Heart left ventricle (tissue), 16 donors: ENCODE data around the gene MRPL4. TPM values are rescaled to one million over a fixed set of nuclear protein-coding genes. Genes with fewer than 3 reads are reported as not detected.
A peak's percentile ranks its signal among the peaks of the same experiment; 100 is the strongest.

Experiments
- ATAC-seq, 4 donors: fragments of 200-7000 bp; cut with Tn5 transposase; one replicate each; pipeline ENCODE4 v1.9.1; 2020 to 2022; ENCODE audit warnings: moderate library complexity in 4 of 4, mild to moderate bottlenecking in 3 of 4, moderate number of reproducible peaks in 1 of 4
- DNase-seq, 5 donors: peaks; one replicate each; pipeline ENCODE4 v3.0.0-alpha.2; 2020
- H3K27ac ChIP-seq, 12 donors: fragments of 200-600 bp; sonication (generic) in 4 of 12; one replicate each; pipeline versions ENCODE4 v1.5.0 to v1.8.0; 2016 to 2022; ENCODE audit warnings: mild to moderate bottlenecking in 2 of 12
- H3K27me3 ChIP-seq, 9 donors: fragments of 200-600 bp; sonication (generic) in 2 of 9; one replicate each; pipeline versions ENCODE4 v1.5.1 to v1.8.0; 2016 to 2022; ENCODE audit warnings: mild to moderate bottlenecking in 3 of 9
- H3K36me3 ChIP-seq, 9 donors: fragments of 200-600 bp; sonication (generic) in 2 of 9; one replicate each; pipeline versions ENCODE4 v1.5.0 to v1.8.0; 2018 to 2022; ENCODE audit warnings: mild to moderate bottlenecking in 2 of 9
- H3K4me1 ChIP-seq, 12 donors: fragments of 200-600 bp; sonication (generic) in 4 of 12; one replicate each; pipeline versions ENCODE4 v1.5.0 to v1.8.0; 2016 to 2022; ENCODE audit warnings: mild to moderate bottlenecking in 3 of 12
- H3K4me3 ChIP-seq, 12 donors: fragments of 200-600 bp; sonication (generic) in 4 of 12; one replicate each; pipeline versions ENCODE4 v1.5.0 to v1.8.0; 2017 to 2022; ENCODE audit warnings: mild to moderate bottlenecking in 9 of 12, moderate library complexity in 4 of 12
- H3K9me3 ChIP-seq, 12 donors: fragments of 200-600 bp; sonication (generic) in 4 of 12; one replicate each; pipeline versions ENCODE4 v1.5.0 to v1.8.0; 2016 to 2022; ENCODE audit warnings: mild to moderate bottlenecking in 1 of 12
- POLR2A ChIP-seq, 2 donors: fragments of 450-650 bp; IDR thresholded peaks; one replicate each; pipeline ENCODE4 v1.6.1; 2017; ENCODE audit warnings: antibody characterized with exemption in 2 of 2, mild to moderate bottlenecking in 2 of 2, moderate library complexity in 2 of 2
- WGBS, 4 donors: extraction: QIAGEN DNeasy Blood & Tissue Kit in 2 of 4; methylation state at CpG; one replicate each; pipeline versions ENCODE4 v1.1.5 to v1.1.7; 2013 to 2018; 5-methylcytosine and 5-hydroxymethylcytosine counted together
- intact Hi-C, 10 donors: fragments of 100-400 bp; cut with DNase I; formaldehyde crosslinking; loops; one replicate each; pipeline versions ENCODE4 v1.11.1 to v1.14.2; 2022
- long read RNA-seq, 3 donors: library from polyadenylated mRNA; unstranded; transcript quantifications; one replicate each; pipeline ENCODE4 v2.0.0, GENCODE V29; 2020 to 2021
- polyA plus RNA-seq, 2 donors: library from polyadenylated mRNA; stranded (reverse); fragments of 200-250 nt; gene quantifications; one replicate each; pipeline ENCODE4 v1.2.3, GENCODE V29; 2013
- total RNA-seq, 9 donors: library from RNA; depleted of rRNA in 2 of 9; stranded (reverse); fragments of >200 nt in 2 of 9; fragmentation: NEBNext Ultra II Directional in 3 of 9; extraction: Animal tissue kit (Norgen Biotek cat#: 25700) in 3 of 9; gene quantifications; one replicate each; pipeline versions ENCODE4 v1.1.0 to v1.2.4, GENCODE V29; 2016 to 2023
- TF ChIP-seq, protein P1 (sequence below), 12 donors: fragments of 200-600 bp; sonication (generic) in 4 of 12; IDR thresholded peaks; one replicate each; pipeline versions ENCODE4 v1.5.0 to v1.8.0; 2018 to 2022; ENCODE audit warnings: antibody characterized with exemption in 12 of 12, mild to moderate bottlenecking in 5 of 12
- donor health status: ischemic (EF 13 %, LVEDD 7.1; RV severe dilation, severe dysfunction).
- donor health status: healthy with polysubstance abuse.
- donor health status: DM: no; HTN: yes; CAD: no.
- donor health status: DM: no; HTN: no; CAD: no.
- donor health status: ischemic (EF 25% LVEDD 6.9; RV normal size, moderate dysfunction).
- donor health status: ischemic (EF 25% LVEDD 5.7; RV mildly dilated, moderate dysfunction).
- donor health status: healthy.
- donor health status: DM: yes; HTN: yes; CAD: no.
- donor health status: ischemic (EF 35%, LVEDD 5.7; RV mildly dilated, moderate dysfunction).
- donor health status: nonischemic (EF 11% LVEDD 7.7; RV severe dilation, severe dysfunction).
- donor health status: DM: yes; HTN: yes; CAD: no.
- donor health status: PGD.
- donor health status: ischemic (EF 29% LVEDD 5.4; RV normal size, mild dysfunction).
- donor health status: nonischemic (EF 23%, LVEDD 6.1; RV moderate dilation, normal function).

MRPL4 gene
- 100 to 1,000 TPM in 2 of 9 donors, 10 to 100 TPM in 7; 53.7 to 110 (median 68.2) TPM for total RNA-seq
- polyA plus RNA-seq: 100 to 1,000 TPM in 1 of 2 donors, 10 to 100 TPM in 1; 37.7 to 123 TPM
- long read RNA-seq, donor 1, transcript MRPL4-201 (9 exons, 1,455 nt): major isoform, 38 of 65 reads
- long read RNA-seq, donor 1, transcript MRPL4-207 (8 exons, 1,423 nt): minor isoform, 14 of 65 reads
- long read RNA-seq, donor 1, partial matches to known transcripts: 7 of 65 reads
- long read RNA-seq, donor 1, other reads (novel, unspliced or antisense): 6 of 65 reads
- long read RNA-seq, donor 2, transcript MRPL4-201 (9 exons, 1,455 nt): major isoform, 91 of 136 reads
- long read RNA-seq, donor 2, transcript MRPL4-207 (8 exons, 1,423 nt): minor isoform, 22 of 136 reads
- long read RNA-seq, donor 2, partial matches to known transcripts: 16 of 136 reads
- long read RNA-seq, donor 2, other reads (novel, unspliced or antisense): 6 of 136 reads
- long read RNA-seq, donor 3, transcript MRPL4-207 (8 exons, 1,423 nt): minor isoform, 7 of 57 reads
- long read RNA-seq, donor 3, transcript MRPL4-201 (9 exons, 1,455 nt): major isoform, 33 of 57 reads
- long read RNA-seq, donor 3, partial matches to known transcripts: 6 of 57 reads
- long read RNA-seq, donor 3, other reads (novel, unspliced or antisense): 11 of 57 reads

- Histone ChIP-seq H3K36me3 (peaks cover 0 to 38% (median 36%) of the 10 kb centered on the region in 9 donors), H3K9me3 (no peaks in the 10 kb centered on the region), H3K27ac (peak within 1 kb of the TSS; percentile 2 to 93 (median 84)), H3K4me1 (peaks cover 0 to 22% (median 8%) of the 10 kb centered on the region in 12 donors), H3K27me3 (no peaks in the 10 kb centered on the region), H3K4me3 (peak within 1 kb of the TSS; percentile 60 to 99 (median 84))
- ATAC-seq (peak; percentile 95 to 96 (median 96)), DNase-seq (peak; percentile 94 to 98 (median 98))
- 0 to 3% (median 1%) methylated on average over 13 to 77 of the region's 77 CpGs for WGBS, 4 donors
- intact Hi-C loops: loop anchor here (1.0 to 10.0 kb wide), 10 partner anchors 23 to 321 kb away; partner anchors contain the start of genes DNMT1 (in 4 of the 10), EIF3G (in 2 of the 10), P2RY11 (in 2 of the 10) and PPAN (in 2 of the 10)
- peak in 1 of 2 donors; percentile 77 for TF ChIP-seq POLR2A (IDR thresholded peaks at IDR 0.05)
- TF ChIP-seq, protein P1, sequence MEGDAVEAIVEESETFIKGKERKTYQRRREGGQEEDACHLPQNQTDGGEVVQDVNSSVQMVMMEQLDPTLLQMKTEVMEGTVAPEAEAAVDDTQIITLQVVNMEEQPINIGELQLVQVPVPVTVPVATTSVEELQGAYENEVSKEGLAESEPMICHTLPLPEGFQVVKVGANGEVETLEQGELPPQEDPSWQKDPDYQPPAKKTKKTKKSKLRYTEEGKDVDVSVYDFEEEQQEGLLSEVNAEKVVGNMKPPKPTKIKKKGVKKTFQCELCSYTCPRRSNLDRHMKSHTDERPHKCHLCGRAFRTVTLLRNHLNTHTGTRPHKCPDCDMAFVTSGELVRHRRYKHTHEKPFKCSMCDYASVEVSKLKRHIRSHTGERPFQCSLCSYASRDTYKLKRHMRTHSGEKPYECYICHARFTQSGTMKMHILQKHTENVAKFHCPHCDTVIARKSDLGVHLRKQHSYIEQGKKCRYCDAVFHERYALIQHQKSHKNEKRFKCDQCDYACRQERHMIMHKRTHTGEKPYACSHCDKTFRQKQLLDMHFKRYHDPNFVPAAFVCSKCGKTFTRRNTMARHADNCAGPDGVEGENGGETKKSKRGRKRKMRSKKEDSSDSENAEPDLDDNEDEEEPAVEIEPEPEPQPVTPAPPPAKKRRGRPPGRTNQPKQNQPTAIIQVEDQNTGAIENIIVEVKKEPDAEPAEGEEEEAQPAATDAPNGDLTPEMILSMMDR (IDR thresholded peaks at IDR 0.05): no peak
Measured at GRCh38 chr19:10251792-10252694, at the start of gene MRPL4. TSS of gene MRPL4 (plus strand) at chr19:10252214. CDS start at chr19:10252254, 40 bp downstream.

GRCh38 chr19:10203686-10204085 is 48.3 kb upstream of the MRPL4 start:
- DNase-seq (no peak), ATAC-seq (no peak)
- no peaks in the 10 kb centered on the region for H3K27me3 ChIP-seq
- intact Hi-C loops: no loop called here
- no peak overlapping the region for H3K27ac ChIP-seq
- H3K4me3 ChIP-seq: no peak overlapping the region
- no peaks in the 10 kb centered on the region for H3K36me3 ChIP-seq
- peaks cover 0 to 4% (median 0%) of the 10 kb centered on the region in 12 donors for H3K9me3 ChIP-seq
- 93 to 97% (median 95%) methylated on average over 3 of the region's 3 CpGs for WGBS, 4 donors
- TF ChIP-seq, protein P1 (IDR thresholded peaks at IDR 0.05): no peak
- no peak for TF ChIP-seq POLR2A (IDR thresholded peaks at IDR 0.05)
- peaks cover 0 to 11% (median 0%) of the 10 kb centered on the region in 12 donors for H3K4me1 ChIP-seq

GRCh38 chr19:10205636-10206035 is 46.4 kb upstream of the MRPL4 start:
- Histone ChIP-seq H3K27me3 (no peaks in the 10 kb centered on the region), H3K36me3 (no peaks in the 10 kb centered on the region), H3K4me3 (no peak overlapping the region), H3K4me1 (peaks cover 0 to 18% (median 0%) of the 10 kb centered on the region in 12 donors), H3K27ac (no peak overlapping the region), H3K9me3 (peaks cover 0 to 4% (median 0%) of the 10 kb centered on the region in 12 donors)
- ATAC-seq (no peak), DNase-seq (no peak)
- 94 to 97% (median 96%) methylated on average over 4 of the region's 4 CpGs for WGBS, 4 donors
- intact Hi-C loops: no loop called here
- TF ChIP-seq POLR2A (IDR thresholded peaks at IDR 0.05): no peak
- TF ChIP-seq, protein P1 (IDR thresholded peaks at IDR 0.05): no peak
